AG04449 (cell line): ENCODE measurements around the gene ABO.
"Not testable (repeated sequence)": the region's sequence is repeated elsewhere in the genome, so short reads cannot be mapped to it uniquely, and the experiment has no call there.

Source experiments
- CTCF ChIA-PET: fragments of 350-600 bp; formaldehyde crosslinking; extraction: SDS; loops from one replicate; lab custom pipeline; 2021; ENCODE audit warnings: antibody characterized with exemption; lab: Yijun Ruan, JAX
- POLR2A ChIA-PET: fragments of 400-600, 350-600 bp; formaldehyde crosslinking; extraction: SDS; loops from one replicate; lab custom pipeline; 2020; ENCODE audit warnings: antibody characterized with exemption, inconsistent platforms; lab: Yijun Ruan, JAX
- DNase-seq: peaks from one replicate; pipeline ENCODE4 v3.0.0-alpha.2; 2010; ENCODE audit warnings: low read depth, low spot score
- H3K4me3 ChIP-seq: 2 replicates; pipeline ENCODE4 v1.5.1; 2011; ENCODE audit warnings: low read depth, mild to moderate bottlenecking, control low read depth, low read length
- TF ChIP-seq, protein P1 (sequence below): IDR thresholded peaks from one replicate; pipeline ENCODE4 v1.5.1; 2011; ENCODE audit warnings: mild to moderate bottlenecking, moderate library complexity, low read length, control low read depth, inconsistent platforms; ENCODE audit not compliant: insufficient read depth; ENCODE audit errors: missing control alignments

Gene ABO

GRCh38 chr9:133226219-133227171 is 48.5 kb downstream of the ABO start:
- TF ChIP-seq, protein P1, sequence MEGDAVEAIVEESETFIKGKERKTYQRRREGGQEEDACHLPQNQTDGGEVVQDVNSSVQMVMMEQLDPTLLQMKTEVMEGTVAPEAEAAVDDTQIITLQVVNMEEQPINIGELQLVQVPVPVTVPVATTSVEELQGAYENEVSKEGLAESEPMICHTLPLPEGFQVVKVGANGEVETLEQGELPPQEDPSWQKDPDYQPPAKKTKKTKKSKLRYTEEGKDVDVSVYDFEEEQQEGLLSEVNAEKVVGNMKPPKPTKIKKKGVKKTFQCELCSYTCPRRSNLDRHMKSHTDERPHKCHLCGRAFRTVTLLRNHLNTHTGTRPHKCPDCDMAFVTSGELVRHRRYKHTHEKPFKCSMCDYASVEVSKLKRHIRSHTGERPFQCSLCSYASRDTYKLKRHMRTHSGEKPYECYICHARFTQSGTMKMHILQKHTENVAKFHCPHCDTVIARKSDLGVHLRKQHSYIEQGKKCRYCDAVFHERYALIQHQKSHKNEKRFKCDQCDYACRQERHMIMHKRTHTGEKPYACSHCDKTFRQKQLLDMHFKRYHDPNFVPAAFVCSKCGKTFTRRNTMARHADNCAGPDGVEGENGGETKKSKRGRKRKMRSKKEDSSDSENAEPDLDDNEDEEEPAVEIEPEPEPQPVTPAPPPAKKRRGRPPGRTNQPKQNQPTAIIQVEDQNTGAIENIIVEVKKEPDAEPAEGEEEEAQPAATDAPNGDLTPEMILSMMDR: no peak
- DNase-seq: no peak
- ChIA-PET CTCF (no interaction called here), POLR2A (no interaction called here)
- H3K4me3 ChIP-seq: no peak overlapping the region

DNA sequence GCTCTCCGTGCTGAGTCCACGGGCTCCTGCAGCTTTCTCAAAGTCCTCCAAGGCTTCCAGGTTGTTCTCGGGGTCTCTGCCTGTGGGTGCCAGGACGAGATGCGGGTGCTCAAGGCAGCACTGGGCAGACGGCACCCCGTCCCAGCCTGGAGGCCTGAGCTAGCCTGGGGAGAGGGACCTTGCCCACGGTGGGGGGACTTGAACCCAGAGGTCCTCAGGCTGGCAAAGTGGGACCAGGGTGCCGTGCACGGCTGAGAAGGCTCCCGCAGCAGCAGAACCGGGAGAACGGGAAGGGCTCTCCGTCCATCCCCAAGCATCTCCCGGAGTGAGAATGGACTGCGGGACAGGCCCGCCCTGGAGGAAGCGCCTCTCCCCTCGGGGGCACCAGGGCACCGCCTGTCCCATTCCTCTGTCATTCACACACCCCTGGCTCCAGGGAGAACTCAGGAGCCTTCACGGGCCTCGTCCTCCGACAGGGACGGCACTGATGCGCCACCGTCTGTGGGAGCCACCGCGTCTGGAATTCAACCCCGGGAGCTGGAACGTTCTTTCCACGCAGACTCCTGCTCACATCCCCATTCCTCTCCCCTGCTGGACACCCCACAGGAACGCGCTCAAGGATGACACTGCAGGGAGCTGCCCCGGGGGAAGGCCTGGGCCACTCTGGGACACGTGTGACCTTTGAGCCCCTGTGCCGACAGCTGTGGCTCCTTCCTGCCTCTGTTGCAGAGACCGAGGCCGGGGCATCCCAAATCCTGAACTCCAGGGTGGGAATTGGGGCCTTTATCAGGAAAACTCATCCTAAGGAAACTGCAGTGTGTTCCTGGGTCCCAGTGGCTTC is 49.6 kb downstream of the ABO start:
- DNase-seq: no peak
- POLR2A ChIA-PET: no interaction called here
- TF ChIP-seq, protein P1: no peak
- CTCF ChIA-PET: no interaction called here
- no peak overlapping the region for H3K4me3 ChIP-seq

GRCh38 chr9:133224762-133225161 is 50.2 kb downstream of the ABO start:
- TF ChIP-seq, protein P1: no peak
- H3K4me3 ChIP-seq: no peak overlapping the region
- ChIA-PET CTCF (no interaction called here), POLR2A (no interaction called here)
- no peak for DNase-seq

DNA sequence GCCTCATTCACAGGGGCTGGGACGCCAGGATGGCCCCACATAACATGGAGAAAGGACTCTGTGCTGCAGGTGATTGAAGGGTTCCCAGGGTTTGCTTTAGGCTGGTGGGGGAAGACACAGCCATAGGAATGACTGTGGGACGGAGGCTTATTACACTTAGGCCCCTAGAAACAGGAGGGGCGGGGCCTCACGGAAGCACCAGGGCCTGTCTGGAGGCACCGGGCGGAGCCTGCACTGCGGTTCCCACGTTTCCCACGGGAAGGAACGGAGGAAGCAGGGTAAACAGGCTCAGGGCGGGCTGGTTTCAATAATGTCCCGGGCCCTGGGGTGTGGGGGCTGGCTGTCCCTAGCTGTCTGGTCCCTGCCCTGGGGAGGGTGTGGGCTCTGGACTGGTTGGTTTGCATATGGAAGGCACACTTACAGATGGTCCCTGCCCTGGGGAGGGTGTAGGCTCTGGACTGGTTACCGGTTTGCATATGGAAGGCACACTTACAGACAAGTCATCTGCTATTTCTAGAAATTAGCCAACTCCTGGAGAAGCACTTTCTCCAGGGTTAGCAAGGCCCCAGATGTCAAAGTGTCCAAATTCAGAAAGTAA is 51.7 kb downstream of the ABO start:
- H3K4me3 ChIP-seq, DNase-seq, POLR2A ChIA-PET: not testable (repeated sequence)
- CTCF ChIA-PET: interaction anchor here (1.0 to 2.0 kb wide), 2 partner anchors 16 to 37 kb away, joined by 3 to 7 read pairs; no protein-coding TSS in a partner anchor

GRCh38 chr9:133221994-133222393 is 53.0 kb downstream of the ABO start:
- POLR2A ChIA-PET, H3K4me3 ChIP-seq, DNase-seq, CTCF ChIA-PET: not testable (repeated sequence)

DNA sequence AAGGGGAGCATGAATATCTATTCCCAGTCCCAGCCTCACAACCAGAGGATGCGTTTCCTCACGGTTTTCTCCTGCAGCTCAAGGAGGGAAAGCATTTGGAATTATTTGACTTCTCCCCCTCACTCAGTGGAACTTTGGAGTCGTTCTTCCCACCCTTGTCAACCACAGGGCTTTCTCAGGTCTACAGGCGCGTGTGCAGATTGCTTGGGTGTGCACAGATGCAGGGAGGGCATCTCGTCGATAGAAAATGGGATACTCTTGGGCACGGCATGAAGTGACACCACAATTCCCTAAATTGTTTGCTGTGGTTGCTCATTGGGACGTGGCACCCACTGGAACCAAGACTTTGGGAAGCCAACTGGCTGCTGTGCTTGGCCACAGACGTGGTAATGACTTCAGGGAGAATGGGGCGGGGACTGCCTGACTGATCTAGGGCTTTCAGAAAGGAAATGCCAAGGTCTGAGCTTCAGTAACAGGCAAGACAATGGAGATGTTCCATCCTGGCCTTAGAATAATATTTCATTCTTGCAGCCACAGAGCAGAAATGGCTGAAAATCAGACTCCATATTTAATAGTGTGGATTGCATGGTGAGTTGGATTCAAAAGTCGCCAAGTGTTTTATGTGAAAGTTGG is 53.7 kb downstream of the ABO start:
- no peak overlapping the region for H3K4me3 ChIP-seq
- TF ChIP-seq, protein P1: no peak
- CTCF ChIA-PET: no interaction called here
- POLR2A ChIA-PET: no interaction called here
- no peak for DNase-seq

DNA sequence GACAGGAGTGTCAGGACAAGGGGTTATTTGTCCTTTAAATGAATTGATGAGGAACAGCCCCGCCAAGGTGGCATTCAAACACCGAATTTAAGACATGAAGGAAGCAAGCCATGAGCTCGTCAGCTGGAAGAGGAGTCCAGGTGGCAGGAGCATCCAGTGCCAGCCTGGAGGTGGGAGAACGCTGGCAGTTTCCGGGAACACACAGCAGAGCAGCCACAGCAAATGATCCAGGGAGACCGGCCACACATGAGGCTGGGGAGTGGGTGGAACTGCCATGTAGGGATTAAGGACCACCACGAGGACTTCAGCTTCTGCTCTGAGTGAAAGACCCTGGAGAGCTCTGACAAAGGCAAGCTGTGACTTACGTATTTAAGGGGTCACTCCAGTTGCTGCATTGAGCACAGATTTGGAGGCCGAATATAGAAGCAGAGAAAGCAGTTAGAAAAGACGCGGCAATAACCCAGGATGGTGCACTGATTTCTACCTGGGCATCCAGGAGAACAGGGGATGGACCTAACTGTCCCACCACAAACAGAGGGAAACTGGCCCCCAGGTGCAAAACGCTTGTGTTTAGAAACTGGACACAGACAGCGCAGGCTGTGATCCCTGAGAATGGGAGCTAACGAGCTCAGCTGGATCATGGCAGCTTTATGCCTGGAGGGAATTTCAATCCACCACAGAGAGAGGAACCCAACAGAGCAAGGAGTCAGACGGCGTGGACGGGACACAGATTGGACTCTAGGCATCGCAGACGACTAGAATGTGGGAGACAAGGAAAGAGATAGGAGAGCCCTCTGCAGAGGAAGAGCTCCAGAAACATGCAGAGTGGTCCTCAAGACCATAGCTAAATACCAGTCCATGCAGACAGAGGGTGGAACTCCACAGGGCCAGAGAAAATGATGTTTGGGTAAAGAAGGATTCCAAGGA is 56.7 kb downstream of the ABO start:
- POLR2A ChIA-PET, DNase-seq, H3K4me3 ChIP-seq: not testable (repeated sequence)
- CTCF ChIA-PET: interaction anchor here (0.8 to 1.0 kb wide), 2 partner anchors 31 to 37 kb away, joined by 3 read pairs; no protein-coding TSS in a partner anchor

DNA sequence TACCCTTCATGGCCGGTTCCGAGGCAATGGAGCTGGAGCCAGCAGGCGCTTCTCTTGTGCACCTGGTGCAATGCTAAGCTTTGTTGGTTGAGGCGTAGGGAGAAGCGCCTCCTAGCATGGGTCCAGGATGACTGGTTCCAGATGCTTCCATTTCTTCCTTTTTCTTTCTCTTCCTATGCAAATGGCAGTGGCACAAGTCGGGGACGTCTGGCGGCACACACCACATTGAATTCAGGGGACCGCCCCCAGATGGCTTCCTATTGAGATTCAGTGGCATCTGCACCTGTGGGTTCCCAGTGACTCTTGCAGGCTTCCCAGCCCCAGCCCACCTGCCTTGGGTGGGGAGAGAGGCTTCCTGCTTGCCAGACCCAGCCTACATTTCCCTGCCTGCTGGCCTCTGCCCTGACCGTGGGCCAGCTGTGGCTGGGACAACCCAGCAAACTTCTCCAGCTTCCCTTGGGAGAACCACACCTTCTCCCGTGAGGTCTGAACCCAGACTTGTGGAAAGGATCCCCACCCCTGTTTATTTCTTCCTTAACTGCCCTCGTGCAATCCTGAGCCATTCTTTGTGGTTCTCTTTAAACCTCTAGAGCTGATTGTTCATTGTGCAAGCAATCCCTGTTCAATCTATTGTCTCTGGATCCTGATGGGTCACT is 57.5 kb downstream of the ABO start:
- CTCF ChIA-PET, DNase-seq, POLR2A ChIA-PET, H3K4me3 ChIP-seq: not testable (repeated sequence)

- DNase-seq, POLR2A ChIA-PET, H3K4me3 ChIP-seq: not testable (repeated sequence)
- CTCF ChIA-PET: interaction anchor here (1.3 to 2.4 kb wide), 2 partner anchors 26 to 28 kb away, joined by 3 to 8 read pairs; no protein-coding TSS in a partner anchor
Measured at GRCh38 chr9:133214276-133214675, 60.7 kb downstream of the ABO start.
